ENCODE data around the gene LONP1.

Gene LONP1

DNA sequence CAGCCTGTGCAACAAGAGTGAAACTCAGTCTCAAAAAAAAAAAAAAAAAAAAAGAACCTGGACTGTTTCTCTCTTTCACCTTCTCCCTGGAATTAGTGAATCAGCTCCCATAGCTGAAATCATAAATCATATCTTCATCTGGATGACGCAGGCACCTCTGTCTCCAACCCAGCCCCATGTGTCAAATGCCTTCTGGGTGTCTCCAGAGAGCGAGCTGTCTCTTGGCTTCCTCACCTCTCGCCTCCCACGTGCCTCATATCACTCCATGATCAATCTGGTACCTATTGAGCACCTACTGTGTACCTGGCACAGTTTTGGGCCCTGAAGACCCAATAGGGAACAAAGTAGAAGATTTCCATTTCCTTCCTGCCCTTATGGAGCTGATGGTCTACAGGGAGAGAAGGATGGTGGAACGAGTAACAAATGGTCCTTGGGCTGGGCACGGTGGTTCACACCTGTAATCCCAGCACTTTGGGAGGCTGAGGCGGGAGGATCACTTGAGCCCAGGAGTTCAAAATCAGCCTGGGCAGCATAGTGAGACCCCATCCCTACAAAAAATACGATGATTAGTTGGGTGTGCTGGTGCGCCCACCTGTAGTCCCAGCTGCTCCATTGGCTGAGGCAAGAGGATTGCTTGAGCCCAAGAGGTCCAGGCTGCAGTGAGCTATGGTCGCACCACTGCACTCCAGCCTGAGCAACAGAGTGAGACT lies 36.6 kb downstream of the LONP1 start:
- peaks cover 38% of the 10 kb centered on the region for H3K4me1 Mint-ChIP-seq
- H3K27ac Mint-ChIP-seq, result peak overlapping the region; percentile 52
- DNase-seq, result no peak
- H3K27me3 Mint-ChIP-seq, result peaks cover 28% of the 10 kb centered on the region
- CTCF ChIA-PET, result interaction anchor here (0.6 to 1.0 kb wide), 2 partner anchors 37 to 954 kb away, joined by 3 read pairs; partner anchors contain the start of genes CATSPERD and LONP1
- peak overlapping the region; percentile 29 for H3K4me3 Mint-ChIP-seq
- H3K36me3 Mint-ChIP-seq, result no peaks in the 10 kb centered on the region
- H3K9me3 Mint-ChIP-seq, result no peaks in the 10 kb centered on the region

DNA sequence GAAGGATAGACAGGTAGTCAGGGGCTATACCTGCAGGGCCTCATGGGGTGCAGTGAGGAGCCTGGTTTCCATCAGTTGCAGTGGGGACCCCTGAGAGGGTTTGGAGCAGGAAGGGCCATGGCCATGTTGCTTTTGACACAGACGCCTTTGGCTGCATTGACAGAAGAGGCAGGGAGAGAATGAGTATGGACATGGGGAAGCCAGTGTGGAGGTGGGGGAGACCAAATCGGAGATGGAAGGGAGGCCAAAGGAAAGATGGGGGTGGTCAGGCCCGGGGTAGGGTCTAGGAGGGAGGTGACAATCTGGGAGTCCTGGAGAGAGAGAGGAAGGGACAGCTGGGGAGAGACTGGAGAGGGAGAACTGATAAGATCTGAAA lies 37.9 kb downstream of the LONP1 start:
- Mint-ChIP-seq H3K27me3 (peaks cover 28% of the 10 kb centered on the region), H3K27ac (no peak overlapping the region), H3K36me3 (no peaks in the 10 kb centered on the region), H3K9me3 (no peaks in the 10 kb centered on the region), H3K4me3 (peak overlapping the region; percentile 64), H3K4me1 (peaks cover 35% of the 10 kb centered on the region)
- CTCF ChIA-PET, result interaction anchor here (1.0 kb wide), 1 partner anchor 38 kb away, joined by 3 read pairs; the partner anchor contains the start of genes CATSPERD and LONP1
- no peak for DNase-seq

DNA sequence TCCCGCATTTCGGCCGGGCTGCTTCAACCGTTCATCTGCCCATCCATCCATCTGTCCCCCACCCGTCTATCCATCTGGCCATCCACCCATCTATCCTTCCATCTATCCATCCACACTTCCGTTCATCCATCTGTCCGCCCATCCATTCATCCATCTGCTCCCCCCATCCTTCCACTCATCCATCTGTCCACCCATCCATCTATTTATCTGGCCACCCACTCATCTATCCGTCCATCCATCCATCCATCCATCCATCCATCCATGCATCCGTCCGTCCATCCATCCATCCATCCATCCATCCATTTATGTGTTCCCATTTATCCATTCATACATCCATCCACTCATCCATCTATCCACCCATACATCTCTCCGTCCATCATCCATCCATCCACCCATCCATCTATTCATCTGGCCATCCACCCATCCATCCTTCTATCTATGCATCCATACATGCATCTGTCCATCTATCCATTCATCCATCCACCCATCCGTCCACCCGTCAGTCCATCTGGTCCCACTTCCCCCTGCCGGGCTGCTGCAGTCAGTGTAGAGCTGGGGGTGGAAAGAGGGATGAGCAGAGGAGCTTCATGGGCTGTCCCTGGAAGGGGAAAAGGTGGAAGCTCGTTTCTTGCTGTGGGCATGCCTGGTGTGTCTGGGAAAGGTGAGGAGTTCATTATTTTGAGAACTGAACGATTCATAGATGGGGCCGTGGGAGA lies 38.4 kb downstream of the LONP1 start:
- Mint-ChIP-seq H3K9me3 (no peaks in the 10 kb centered on the region), H3K4me1 (peaks cover 34% of the 10 kb centered on the region), H3K4me3 (peak overlapping the region; percentile 64), H3K27me3 (peaks cover 26% of the 10 kb centered on the region), H3K36me3 (no peaks in the 10 kb centered on the region), H3K27ac (no peak overlapping the region)
- DNase-seq, result no peak
- CTCF ChIA-PET, result no interaction called here

DNA sequence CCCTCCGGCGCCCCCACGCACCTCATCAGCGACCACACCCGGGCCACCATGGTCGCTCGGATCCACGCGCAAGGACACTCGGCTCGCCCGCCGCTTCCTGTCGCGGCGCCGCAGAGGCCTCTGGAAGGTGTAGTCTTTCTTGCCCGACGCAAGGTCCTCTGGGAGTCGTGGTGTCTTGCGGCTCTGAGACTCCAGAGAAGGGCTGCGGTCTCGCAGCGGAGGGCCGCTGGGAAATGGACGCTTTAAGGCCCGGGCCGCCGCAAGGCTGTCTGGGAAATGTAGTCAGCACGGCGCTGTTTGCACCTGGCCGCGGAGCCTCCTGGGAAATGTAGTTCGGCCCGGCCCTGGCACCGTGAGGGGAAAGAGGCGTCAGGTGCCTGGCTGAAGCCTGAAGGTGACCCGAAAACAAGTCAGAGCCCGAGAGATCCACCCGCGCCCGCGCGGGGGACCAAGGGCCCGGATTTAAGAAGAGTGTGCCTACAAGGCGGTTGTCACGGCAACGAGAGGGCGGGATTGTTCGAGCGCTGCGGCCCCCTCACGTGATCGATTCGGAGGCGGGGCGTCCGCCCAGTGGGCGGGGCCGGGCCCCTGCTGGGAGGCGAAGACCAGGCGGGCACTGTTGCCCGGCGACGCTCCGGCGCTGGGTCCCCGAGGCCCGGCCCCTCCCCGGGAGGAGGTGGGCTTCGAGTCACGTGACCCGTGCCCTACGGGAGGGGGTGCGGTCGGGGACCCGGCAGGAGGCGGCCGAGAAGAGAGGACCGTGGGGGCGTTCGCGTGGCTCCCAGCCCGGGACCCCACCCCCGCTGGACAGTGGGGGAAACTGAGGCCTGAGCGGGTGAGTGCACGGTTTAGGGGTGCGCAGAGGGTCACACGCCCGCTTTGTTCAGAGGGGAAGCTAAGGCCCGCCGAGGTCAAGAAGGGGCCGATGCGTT lies 39.2 kb downstream of the LONP1 start, which contains the start of the genes HSD11B1L and MICOS13:
Gene HSD11B1L (plus strand): TSS at position 591 of the 932 bp plus-strand sequence. CDS start 3,806 bp downstream, outside the sequence.
Gene MICOS13 (minus strand): TSS at position 80 of the 932 bp plus-strand sequence. CDS start 30 bp downstream, at position 50.
- CTCF ChIA-PET, result no interaction called here
- peak within 1 kb of the TSS; percentile 97 for H3K4me3 Mint-ChIP-seq
- peak within 1 kb of the TSS; percentile 95 for H3K27ac Mint-ChIP-seq
- peak; percentile 99 for DNase-seq
- no peaks in the 10 kb centered on the region for H3K9me3 Mint-ChIP-seq
- peaks cover 1% of the 10 kb centered on the region for H3K36me3 Mint-ChIP-seq
- peaks cover 26% of the 10 kb centered on the region for H3K4me1 Mint-ChIP-seq
- peaks cover 24% of the 10 kb centered on the region for H3K27me3 Mint-ChIP-seq

DNA sequence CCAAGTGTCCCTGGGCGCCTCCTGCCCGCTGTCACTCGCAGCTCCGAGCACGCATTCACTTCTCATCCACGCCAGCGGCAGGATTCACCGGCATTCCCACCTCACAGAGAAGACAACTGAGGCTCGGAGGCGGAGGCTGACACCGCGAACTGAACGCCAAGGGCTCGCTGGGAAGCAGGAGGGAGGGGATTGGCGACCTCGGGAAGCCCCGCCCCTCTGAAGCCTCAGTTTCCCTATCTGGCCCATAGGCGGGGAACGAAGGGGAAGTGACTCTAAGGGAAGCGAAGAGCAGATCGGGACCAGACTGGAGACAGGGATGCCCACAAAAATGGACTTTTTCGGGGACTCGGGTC lies 39.9 kb downstream of the LONP1 start:
- peak overlapping the region; percentile 97 for H3K4me3 Mint-ChIP-seq
- peaks cover 3% of the 10 kb centered on the region for H3K36me3 Mint-ChIP-seq
- CTCF ChIA-PET, result interaction anchor here (0.9 kb wide), 1 partner anchor 9 kb away, joined by 3 read pairs; no protein-coding TSS in a partner anchor
- H3K9me3 Mint-ChIP-seq, result no peaks in the 10 kb centered on the region
- H3K27me3 Mint-ChIP-seq, result peaks cover 24% of the 10 kb centered on the region
- no peak for DNase-seq
- H3K4me1 Mint-ChIP-seq, result peaks cover 25% of the 10 kb centered on the region
- peak overlapping the region; percentile 95 for H3K27ac Mint-ChIP-seq

DNA sequence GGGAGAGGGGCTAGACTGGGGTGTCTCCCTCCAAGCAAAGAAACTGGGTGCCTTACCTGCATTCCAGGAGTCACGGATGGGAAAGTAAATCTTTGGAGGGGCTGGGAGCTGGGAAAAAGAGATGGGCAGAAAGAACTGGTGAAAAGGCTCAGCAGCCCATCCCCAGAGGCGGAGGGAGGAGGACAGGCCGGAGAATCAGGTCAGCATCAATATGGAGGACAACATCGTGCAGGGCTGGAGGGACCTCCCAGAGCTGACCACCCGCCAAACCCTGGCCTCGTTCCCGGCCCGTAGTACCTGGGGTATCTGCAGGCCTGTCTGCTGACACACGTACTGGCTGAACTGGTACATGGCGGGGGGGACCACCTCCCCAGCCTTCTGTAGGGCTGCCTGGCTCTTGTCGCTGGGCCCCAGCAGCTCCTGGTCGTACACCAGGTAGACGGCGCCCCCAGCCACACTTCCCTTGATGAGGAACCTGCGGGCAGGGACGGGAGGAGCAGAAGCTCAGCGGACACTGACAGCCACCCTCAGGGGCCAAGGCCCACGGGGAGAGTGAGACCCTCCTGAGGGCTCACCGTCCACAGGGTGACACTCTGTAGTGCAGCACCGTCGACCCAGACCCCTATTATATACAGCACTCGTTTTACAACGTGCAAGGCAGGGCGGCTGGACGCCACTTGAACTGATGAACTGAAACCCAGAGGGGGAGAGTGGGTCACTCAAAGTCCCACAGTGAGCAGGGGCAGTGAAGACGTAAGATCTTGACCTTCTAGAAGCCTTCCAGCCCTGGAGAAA lies 40.5 kb downstream of the LONP1 start:
- CTCF ChIA-PET, result interaction anchor here (0.9 kb wide), 1 partner anchor 9 kb away, joined by 3 read pairs; no protein-coding TSS in a partner anchor
- Mint-ChIP-seq H3K27ac (peak overlapping the region; percentile 95), H3K27me3 (peaks cover 24% of the 10 kb centered on the region), H3K4me3 (peak overlapping the region; percentile 97), H3K4me1 (peaks cover 25% of the 10 kb centered on the region), H3K9me3 (no peaks in the 10 kb centered on the region), H3K36me3 (peaks cover 3% of the 10 kb centered on the region)
- DNase-seq, result no peak

DNA sequence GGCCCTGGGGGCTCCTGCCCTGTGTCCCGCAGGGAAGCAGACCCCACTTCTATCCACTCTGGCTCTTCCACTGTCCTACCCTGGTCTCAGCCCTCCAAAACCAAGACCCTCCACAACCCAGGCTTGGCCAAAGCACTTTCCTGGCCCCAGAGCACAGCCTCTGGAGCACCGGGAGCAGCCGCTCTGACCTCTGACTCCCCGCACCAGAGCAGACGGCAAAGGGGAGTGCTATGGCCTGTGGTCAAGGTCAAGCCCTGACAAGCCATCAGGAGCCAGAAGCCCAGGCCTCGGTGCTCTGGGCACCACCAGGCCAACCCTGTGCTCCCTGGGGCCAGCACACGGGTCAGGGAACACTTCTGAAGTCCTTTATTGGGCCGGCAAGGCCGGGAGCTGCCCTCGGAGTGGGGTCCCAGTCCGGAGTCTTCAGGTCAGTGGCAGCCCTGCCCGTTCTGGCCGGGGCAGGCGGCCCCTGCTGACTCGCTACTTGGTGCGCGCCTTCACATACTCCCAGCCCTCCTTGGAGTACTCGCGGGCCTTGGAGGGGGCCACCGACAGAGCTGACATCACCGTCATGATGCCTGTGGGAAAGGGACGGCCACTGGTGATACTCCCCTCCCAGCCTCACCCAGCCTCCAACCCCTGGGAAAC lies 41.8 kb downstream of the LONP1 start:
- no peak overlapping the region for H3K4me3 Mint-ChIP-seq
- CTCF ChIA-PET, result interaction anchor here (1.5 kb wide), 1 partner anchor 12 kb away, joined by 4 read pairs; the partner anchor contains the start of gene RPL36

DNA sequence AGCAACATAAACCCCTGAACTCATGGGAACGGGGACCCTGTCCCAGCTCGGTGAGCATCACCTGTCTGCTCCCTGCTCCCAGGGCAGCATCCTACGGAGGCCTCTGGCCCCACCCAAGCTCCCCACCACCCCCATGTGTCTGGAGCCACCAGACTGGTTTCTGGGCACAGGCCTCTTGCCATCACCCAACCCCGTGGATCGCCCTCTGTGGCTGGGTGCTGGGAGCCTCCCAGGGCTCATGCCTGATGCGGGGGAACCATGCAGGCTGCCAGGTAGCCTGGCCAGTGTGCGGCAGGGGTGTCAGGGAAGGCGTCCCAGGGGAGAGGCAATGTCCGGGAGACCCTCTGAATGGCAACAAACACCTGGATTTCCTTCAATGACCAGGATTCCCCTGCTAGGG lies 42.4 kb downstream of the LONP1 start:
- DNase-seq, result no peak
- no peak overlapping the region for H3K27ac Mint-ChIP-seq
- H3K4me1 Mint-ChIP-seq, result peaks cover 25% of the 10 kb centered on the region
- H3K4me3 Mint-ChIP-seq, result peak overlapping the region; percentile 21
- H3K36me3 Mint-ChIP-seq, result peaks cover 13% of the 10 kb centered on the region
- CTCF ChIA-PET, result interaction anchor here (1.5 kb wide), 1 partner anchor 12 kb away, joined by 4 read pairs; the partner anchor contains the start of gene RPL36
- peaks cover 17% of the 10 kb centered on the region for H3K27me3 Mint-ChIP-seq
- no peaks in the 10 kb centered on the region for H3K9me3 Mint-ChIP-seq

More for the DNA sequence above, 41.8 kb downstream of the LONP1 start:
- no peak overlapping the region for H3K27ac Mint-ChIP-seq
- H3K36me3 Mint-ChIP-seq, result peaks cover 7% of the 10 kb centered on the region
- no peak for DNase-seq
- peaks cover 22% of the 10 kb centered on the region for H3K27me3 Mint-ChIP-seq
- peaks cover 25% of the 10 kb centered on the region for H3K4me1 Mint-ChIP-seq
- H3K9me3 Mint-ChIP-seq, result no peaks in the 10 kb centered on the region

DNA sequence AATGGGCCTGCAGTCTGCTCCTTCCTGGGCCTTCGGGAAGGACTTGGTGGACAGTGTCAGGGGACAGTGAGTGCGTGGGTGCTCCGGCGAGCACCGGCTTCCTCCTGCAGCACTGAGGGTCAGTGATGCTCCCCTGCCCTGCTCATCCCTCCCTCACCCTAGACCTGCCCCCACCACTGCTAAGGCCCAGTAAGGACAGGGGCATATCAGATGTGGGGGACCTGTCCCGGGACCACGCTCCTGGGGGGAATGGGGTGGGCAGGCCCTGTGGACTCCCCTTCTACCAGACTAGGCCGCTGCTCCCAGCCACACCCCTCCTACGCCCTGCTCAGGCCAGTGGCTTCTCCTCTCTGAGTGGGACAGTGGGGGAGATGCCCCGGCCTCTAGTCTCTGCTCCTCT lies 42.8 kb downstream of the LONP1 start:
- no peak for DNase-seq
- Mint-ChIP-seq H3K36me3 (peaks cover 13% of the 10 kb centered on the region), H3K27ac (peak overlapping the region; percentile 45), H3K9me3 (no peaks in the 10 kb centered on the region), H3K4me1 (peaks cover 22% of the 10 kb centered on the region), H3K4me3 (no peak overlapping the region), H3K27me3 (peaks cover 13% of the 10 kb centered on the region)
- CTCF ChIA-PET, result interaction anchor here (1.5 kb wide), 1 partner anchor 13 kb away, joined by 4 read pairs; the partner anchor contains the start of gene RPL36

DNA sequence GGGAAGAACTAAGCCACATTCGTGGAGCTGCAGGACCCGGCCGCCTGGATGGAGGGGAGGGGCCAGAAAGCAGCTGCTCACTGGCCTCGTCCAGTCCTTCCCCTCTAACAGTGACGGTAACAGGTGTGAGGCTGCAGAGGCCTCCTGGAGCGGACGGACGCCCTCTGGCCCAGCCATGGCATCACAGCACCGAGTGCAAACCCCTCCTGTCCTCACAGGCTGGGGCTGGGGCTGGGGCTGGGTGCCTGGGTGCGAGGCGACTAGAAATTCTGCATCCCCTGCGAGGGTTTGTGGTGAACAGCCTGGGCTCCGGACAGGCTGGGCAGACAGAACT lies 43.2 kb downstream of the LONP1 start:
- no peak for DNase-seq
- Mint-ChIP-seq H3K9me3 (no peaks in the 10 kb centered on the region), H3K36me3 (peaks cover 16% of the 10 kb centered on the region)

DNA sequence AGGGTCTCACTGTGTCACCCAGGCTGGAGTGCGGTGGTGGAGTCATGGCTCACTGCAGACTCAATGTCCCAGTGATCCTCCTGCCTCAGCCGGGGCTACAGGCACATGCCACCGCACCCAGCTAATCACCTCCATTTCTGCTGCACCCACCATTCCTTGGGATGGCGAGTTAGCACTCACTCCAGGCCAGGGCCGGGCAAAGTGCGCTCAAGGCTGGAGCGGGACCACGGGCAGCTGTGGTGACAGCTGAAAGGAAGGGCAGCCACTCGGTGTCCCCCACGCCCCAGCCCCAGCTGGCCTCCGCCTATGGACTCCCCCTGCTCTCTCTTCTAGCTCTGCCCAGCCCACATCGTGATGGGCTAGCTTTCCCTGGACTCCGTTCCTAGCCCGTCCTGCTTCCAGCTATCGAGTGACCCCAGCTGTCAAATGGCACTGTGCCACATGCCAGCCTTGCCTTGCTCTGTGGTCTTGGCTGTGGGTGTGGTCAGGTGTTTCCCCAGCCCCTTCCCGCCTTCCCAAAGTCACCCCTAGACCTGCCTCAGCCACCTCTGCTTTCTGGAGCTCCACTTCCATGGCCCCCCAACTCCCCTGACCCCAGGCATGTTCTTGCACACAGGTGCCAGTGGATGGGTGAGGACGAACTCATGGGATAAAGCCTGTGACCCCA lies 43.7 kb downstream of the LONP1 start:
- Mint-ChIP-seq H3K4me3 (no peak overlapping the region), H3K9me3 (no peaks in the 10 kb centered on the region), H3K27me3 (peaks cover 7% of the 10 kb centered on the region), H3K4me1 (peaks cover 14% of the 10 kb centered on the region), H3K36me3 (peaks cover 19% of the 10 kb centered on the region), H3K27ac (peak overlapping the region; percentile 45)
- CTCF ChIA-PET, result no interaction called here
- no peak for DNase-seq

More for the DNA sequence above, 43.2 kb downstream of the LONP1 start:
- no peak overlapping the region for H3K4me3 Mint-ChIP-seq
- H3K27me3 Mint-ChIP-seq, result peaks cover 9% of the 10 kb centered on the region
- peak overlapping the region; percentile 45 for H3K27ac Mint-ChIP-seq
- CTCF ChIA-PET, result no interaction called here
- peaks cover 19% of the 10 kb centered on the region for H3K4me1 Mint-ChIP-seq

DNA sequence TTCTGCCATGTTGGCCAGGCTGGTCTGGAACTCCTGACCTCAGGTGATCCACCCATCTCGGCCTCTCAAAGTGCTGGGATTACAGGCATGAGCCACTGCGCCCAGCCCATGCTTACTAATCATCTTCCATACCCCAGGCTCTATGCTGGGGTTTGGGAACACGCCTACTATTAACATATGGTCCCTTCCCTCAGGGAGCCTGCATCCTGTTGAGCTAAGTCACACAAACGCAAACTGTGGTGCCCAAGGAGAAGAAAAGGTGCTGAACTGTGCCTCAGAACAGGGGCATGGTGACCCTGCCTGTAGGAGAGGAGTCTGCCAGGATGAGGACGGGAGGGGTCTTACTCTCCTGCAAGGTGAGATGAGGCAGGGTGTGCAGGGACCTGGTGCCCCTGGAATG lies 45.2 kb downstream of the LONP1 start:
- no peak for DNase-seq
- Mint-ChIP-seq H3K27me3 (no peaks in the 10 kb centered on the region), H3K9me3 (no peaks in the 10 kb centered on the region), H3K27ac (no peak overlapping the region), H3K4me3 (no peak overlapping the region), H3K36me3 (peaks cover 20% of the 10 kb centered on the region), H3K4me1 (peaks cover 8% of the 10 kb centered on the region)
- CTCF ChIA-PET, result no interaction called here
